Cardiac muscle cell (in vitro differentiated cells and primary cell): Measurements from ENCODE around the gene P3R3URF. TPM values are rescaled to one million over a fixed set of nuclear protein-coding genes. Genes with fewer than 3 reads are reported as not detected.

Experiments
- DNase-seq, 2 donors: peaks; one replicate each; pipeline versions ENCODE4 v3.0.0 to v3.0.0-alpha.2; 2010 to 2017; ENCODE audit warnings: low read depth in 1 of 2, low spot score in 1 of 2
- H3K27ac ChIP-seq: fragments of 200-600 bp; sonication (generic); 2 replicates; pipeline ENCODE4 v1.5.1; 2016
- H3K27me3 ChIP-seq: fragments of 200-600 bp; sonication (generic); 2 replicates; pipeline ENCODE4 v1.6.0; 2016; ENCODE audit warnings: control low read depth
- H3K36me3 ChIP-seq: fragments of 200-600 bp; sonication (generic); 2 replicates; pipeline ENCODE4 v1.5.1; 2016; ENCODE audit warnings: control low read depth
- H3K4me1 ChIP-seq: fragments of 200-600 bp; sonication (generic); 2 replicates; pipeline ENCODE4 v1.8.1; 2017; ENCODE audit warnings: low read depth, mild to moderate bottlenecking, mixed run types
- H3K4me3 ChIP-seq: fragments of 200-600 bp; sonication (generic); 2 replicates; pipeline ENCODE4 v1.5.1; 2016; ENCODE audit warnings: mild to moderate bottlenecking
- H3K9me3 ChIP-seq: fragments of 200-600 bp; sonication (generic); 2 replicates; pipeline ENCODE4 v1.5.1; 2017; ENCODE audit warnings: low read depth, mild to moderate bottlenecking, control low read depth
- polyA plus RNA-seq: library from polyadenylated mRNA; unstranded; fragments of >200 nt; fragmentation: Nextera tagmentation; extraction: Ambion mirVana; gene quantifications from 2 replicates; pipeline ENCODE4 v1.2.1, GENCODE V29; 2016
- total RNA-seq: library from RNA; depleted of rRNA; stranded (reverse); fragments of >200 nt; gene quantifications from 2 replicates; pipeline ENCODE4 v1.2.3, GENCODE V29; 2016
- TF ChIP-seq, protein P1 (sequence below): IDR thresholded peaks from 2 replicates; pipeline ENCODE4 v1.5.1; 2012; ENCODE audit warnings: low read depth, mild to moderate bottlenecking, low read length

Gene P3R3URF
- total and polyA plus RNA-seq, 2 experiments from 2014 or later = not detected

- TF ChIP-seq, protein P1, sequence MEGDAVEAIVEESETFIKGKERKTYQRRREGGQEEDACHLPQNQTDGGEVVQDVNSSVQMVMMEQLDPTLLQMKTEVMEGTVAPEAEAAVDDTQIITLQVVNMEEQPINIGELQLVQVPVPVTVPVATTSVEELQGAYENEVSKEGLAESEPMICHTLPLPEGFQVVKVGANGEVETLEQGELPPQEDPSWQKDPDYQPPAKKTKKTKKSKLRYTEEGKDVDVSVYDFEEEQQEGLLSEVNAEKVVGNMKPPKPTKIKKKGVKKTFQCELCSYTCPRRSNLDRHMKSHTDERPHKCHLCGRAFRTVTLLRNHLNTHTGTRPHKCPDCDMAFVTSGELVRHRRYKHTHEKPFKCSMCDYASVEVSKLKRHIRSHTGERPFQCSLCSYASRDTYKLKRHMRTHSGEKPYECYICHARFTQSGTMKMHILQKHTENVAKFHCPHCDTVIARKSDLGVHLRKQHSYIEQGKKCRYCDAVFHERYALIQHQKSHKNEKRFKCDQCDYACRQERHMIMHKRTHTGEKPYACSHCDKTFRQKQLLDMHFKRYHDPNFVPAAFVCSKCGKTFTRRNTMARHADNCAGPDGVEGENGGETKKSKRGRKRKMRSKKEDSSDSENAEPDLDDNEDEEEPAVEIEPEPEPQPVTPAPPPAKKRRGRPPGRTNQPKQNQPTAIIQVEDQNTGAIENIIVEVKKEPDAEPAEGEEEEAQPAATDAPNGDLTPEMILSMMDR = no peak
- H3K4me1 ChIP-seq = no peaks in the 10 kb centered on the region
- H3K9me3 ChIP-seq = no peaks in the 10 kb centered on the region
- no peaks in the 10 kb centered on the region for H3K36me3 ChIP-seq
- DNase-seq = no peak
- no peaks in the 10 kb centered on the region for H3K27me3 ChIP-seq
- H3K27ac ChIP-seq = no peak overlapping the region
- H3K4me3 ChIP-seq = no peak overlapping the region
Observed at GRCh38 chr1:46158312-46159281, 17.7 kb downstream of the P3R3URF start.

GRCh38 chr1:46157916-46158311 lies 18.4 kb downstream of the P3R3URF start:
- no peak overlapping the region for H3K27ac ChIP-seq
- H3K27me3 ChIP-seq = no peaks in the 10 kb centered on the region
- no peaks in the 10 kb centered on the region for H3K9me3 ChIP-seq
- no peaks in the 10 kb centered on the region for H3K4me1 ChIP-seq
- TF ChIP-seq, protein P1 = no peak
- no peaks in the 10 kb centered on the region for H3K36me3 ChIP-seq
- no peak for DNase-seq
- H3K4me3 ChIP-seq = no peak overlapping the region

- no peak overlapping the region for H3K27ac ChIP-seq
- no peaks in the 10 kb centered on the region for H3K36me3 ChIP-seq
- TF ChIP-seq, protein P1 = no peak
- no peaks in the 10 kb centered on the region for H3K9me3 ChIP-seq
- DNase-seq = no peak
- no peak overlapping the region for H3K4me3 ChIP-seq
- H3K27me3 ChIP-seq = no peaks in the 10 kb centered on the region
- no peaks in the 10 kb centered on the region for H3K4me1 ChIP-seq
Observed at GRCh38 chr1:46153732-46154131, 22.6 kb downstream of the P3R3URF start.

GRCh38 chr1:46153228-46153627 lies 23.1 kb downstream of the P3R3URF start:
- H3K36me3 ChIP-seq = no peaks in the 10 kb centered on the region
- H3K9me3 ChIP-seq = no peaks in the 10 kb centered on the region
- H3K4me3 ChIP-seq = no peak overlapping the region
- H3K4me1 ChIP-seq = no peaks in the 10 kb centered on the region
- no peaks in the 10 kb centered on the region for H3K27me3 ChIP-seq
- no peak for DNase-seq
- TF ChIP-seq, protein P1 = no peak
- H3K27ac ChIP-seq = no peak overlapping the region

- Histone ChIP-seq H3K27ac (no peak overlapping the region), H3K4me1 (no peaks in the 10 kb centered on the region), H3K9me3 (no peaks in the 10 kb centered on the region), H3K27me3 (no peaks in the 10 kb centered on the region), H3K36me3 (no peaks in the 10 kb centered on the region), H3K4me3 (no peak overlapping the region)
- TF ChIP-seq, protein P1 = no peak
- DNase-seq = peak in 1 of 2 donors; percentile 45
Observed at GRCh38 chr1:46152016-46152415, 24.3 kb downstream of the P3R3URF start.
